ENCODE data around the gene GSS.

The GSS gene

GRCh38 chr20:34955231-34956040 is at the start of gene GSS, which contains the start of gene MYH7B:
Gene GSS (minus strand): TSS chr20:34955806. CDS start chr20:34951852, 3,954 bp downstream.
Gene MYH7B (plus strand): TSS chr20:34955868. CDS start chr20:34978006, 22,138 bp downstream.
- peak within 1 kb of the TSS; percentile 99 for H3K27ac Mint-ChIP-seq
- no peaks in the 10 kb centered on the region for H3K9me3 Mint-ChIP-seq
- peaks cover 38% of the 10 kb centered on the region for H3K4me1 Mint-ChIP-seq
- peak within 1 kb of the TSS; percentile 98 for H3K4me3 Mint-ChIP-seq
- H3K36me3 Mint-ChIP-seq: peaks cover 13% of the 10 kb centered on the region
- DNase-seq (ENCODE audit: low spot score in 2 of 2) (peak; percentile 100), ATAC-seq (peak; percentile 95)

GRCh38 chr20:35004749-35005462 is 49.3 kb upstream of the GSS start:
- no peak for ATAC-seq

GRCh38 chr20:35004051-35004725 is 48.6 kb upstream of the GSS start:
- DNase-seq (ENCODE audit: low spot score in 2 of 2) (no peak), ATAC-seq (no peak)
- Mint-ChIP-seq H3K4me3 (no peak overlapping the region), H3K9me3 (no peaks in the 10 kb centered on the region), H3K4me1 (peaks cover 6% of the 10 kb centered on the region), H3K36me3 (peaks cover 70% of the 10 kb centered on the region), H3K27ac (peak overlapping the region; percentile 32)

More at GRCh38 chr20:35004749-35005462, 49.3 kb upstream of the GSS start:
- Mint-ChIP-seq H3K27ac (peak overlapping the region; percentile 32), H3K9me3 (no peaks in the 10 kb centered on the region), H3K4me1 (peaks cover 6% of the 10 kb centered on the region), H3K36me3 (peaks cover 78% of the 10 kb centered on the region), H3K4me3 (no peak overlapping the region)
- no peak for DNase-seq (ENCODE audit: low spot score in 2 of 2)

- peak overlapping the region; percentile 57 for H3K27ac Mint-ChIP-seq
- peaks cover 13% of the 10 kb centered on the region for H3K4me1 Mint-ChIP-seq
- H3K9me3 Mint-ChIP-seq: no peaks in the 10 kb centered on the region
- ATAC-seq (no peak), DNase-seq (ENCODE audit: low spot score in 2 of 2) (no peak)
- H3K36me3 Mint-ChIP-seq: peaks cover 64% of the 10 kb centered on the region
- no peak overlapping the region for H3K4me3 Mint-ChIP-seq
Observed at GRCh38 chr20:35003211-35004031, 47.8 kb upstream of the GSS start.

- Mint-ChIP-seq H3K4me1 (peaks cover 21% of the 10 kb centered on the region), H3K36me3 (peaks cover 62% of the 10 kb centered on the region), H3K4me3 (no peak overlapping the region), H3K9me3 (no peaks in the 10 kb centered on the region), H3K27ac (peak overlapping the region; percentile 57)
- ATAC-seq (no peak), DNase-seq (ENCODE audit: low spot score in 2 of 2) (no peak)
Observed at GRCh38 chr20:35002426-35003210, 47.0 kb upstream of the GSS start.

GRCh38 chr20:35001596-35002362 is 46.2 kb upstream of the GSS start:
- no peaks in the 10 kb centered on the region for H3K9me3 Mint-ChIP-seq
- H3K27ac Mint-ChIP-seq: peak overlapping the region; percentile 57
- no peak for ATAC-seq
- DNase-seq (ENCODE audit: low spot score in 2 of 2): no peak
- no peak overlapping the region for H3K4me3 Mint-ChIP-seq
- peaks cover 24% of the 10 kb centered on the region for H3K4me1 Mint-ChIP-seq
- H3K36me3 Mint-ChIP-seq: peaks cover 53% of the 10 kb centered on the region

GRCh38 chr20:35000922-35001595 is 45.5 kb upstream of the GSS start:
- peaks cover 51% of the 10 kb centered on the region for H3K36me3 Mint-ChIP-seq
- H3K4me3 Mint-ChIP-seq: no peak overlapping the region
- no peak for ATAC-seq
- H3K4me1 Mint-ChIP-seq: peaks cover 24% of the 10 kb centered on the region
- H3K27ac Mint-ChIP-seq: peak overlapping the region; percentile 76
- no peak for DNase-seq (ENCODE audit: low spot score in 2 of 2)
- no peaks in the 10 kb centered on the region for H3K9me3 Mint-ChIP-seq

GRCh38 chr20:35000311-35000921 is 44.8 kb upstream of the GSS start:
- peaks cover 51% of the 10 kb centered on the region for H3K36me3 Mint-ChIP-seq
- no peaks in the 10 kb centered on the region for H3K9me3 Mint-ChIP-seq
- ATAC-seq (no peak), DNase-seq (ENCODE audit: low spot score in 2 of 2) (no peak)
- H3K4me1 Mint-ChIP-seq: peaks cover 24% of the 10 kb centered on the region
- peak overlapping the region; percentile 76 for H3K27ac Mint-ChIP-seq
- H3K4me3 Mint-ChIP-seq: no peak overlapping the region

- Mint-ChIP-seq H3K36me3 (peaks cover 44% of the 10 kb centered on the region), H3K4me3 (no peak overlapping the region), H3K27ac (no peak overlapping the region), H3K4me1 (peaks cover 24% of the 10 kb centered on the region), H3K9me3 (no peaks in the 10 kb centered on the region)
- DNase-seq (ENCODE audit: low spot score in 2 of 2): no peak
- no peak for ATAC-seq
Observed at GRCh38 chr20:34999782-35000181, 44.2 kb upstream of the GSS start.

- peak overlapping the region; percentile 34 for H3K27ac Mint-ChIP-seq
- H3K4me1 Mint-ChIP-seq: peaks cover 24% of the 10 kb centered on the region
- H3K9me3 Mint-ChIP-seq: no peaks in the 10 kb centered on the region
- ATAC-seq (no peak), DNase-seq (ENCODE audit: low spot score in 2 of 2) (no peak)
- H3K36me3 Mint-ChIP-seq: peaks cover 38% of the 10 kb centered on the region
- no peak overlapping the region for H3K4me3 Mint-ChIP-seq
Observed at GRCh38 chr20:34999021-34999451, 43.4 kb upstream of the GSS start.

GRCh38 chr20:34998331-34998950 is 42.8 kb upstream of the GSS start:
- peaks cover 24% of the 10 kb centered on the region for H3K4me1 Mint-ChIP-seq
- peak overlapping the region; percentile 10 for H3K4me3 Mint-ChIP-seq
- H3K27ac Mint-ChIP-seq: peak overlapping the region; percentile 84
- DNase-seq (ENCODE audit: low spot score in 2 of 2) (no peak), ATAC-seq (no peak)
- H3K36me3 Mint-ChIP-seq: peaks cover 36% of the 10 kb centered on the region
- H3K9me3 Mint-ChIP-seq: no peaks in the 10 kb centered on the region

GRCh38 chr20:34997774-34998173 is 42.2 kb upstream of the GSS start:
- Mint-ChIP-seq H3K4me1 (peaks cover 24% of the 10 kb centered on the region), H3K4me3 (peak overlapping the region; percentile 10), H3K36me3 (peaks cover 32% of the 10 kb centered on the region), H3K9me3 (no peaks in the 10 kb centered on the region), H3K27ac (peak overlapping the region; percentile 84)
- ATAC-seq: no peak
- DNase-seq (ENCODE audit: low spot score in 2 of 2): no peak
